HEK293 (cell line): ENCODE data around the gene DNAH6.

Experiments
- CTCF ChIA-PET: fragments of 350-600 bp; formaldehyde crosslinking; extraction: SDS; loops from one replicate; lab custom pipeline; 2021; ENCODE audit warnings: antibody characterized with exemption; lab: Yijun Ruan, JAX
- POLR2A ChIA-PET: fragments of 300-600 bp; formaldehyde crosslinking; extraction: SDS; loops from one replicate; lab custom pipeline; 2020; ENCODE audit warnings: antibody characterized with exemption, inconsistent platforms; lab: Yijun Ruan, JAX
- H3K27ac ChIP-seq: fragments of 200-500 bp; sonication (Bioruptor generic); 2 replicates; pipeline ENCODE4 v1.5.1; 2014; ENCODE audit warnings: low read depth, low read length, control low read depth, inconsistent platforms; ENCODE audit errors: extremely low read depth
- H3K36me3 ChIP-seq, 2 experiments: fragments of 200-500 bp in 1 of 2; sonication (Bioruptor generic) in 1 of 2; 1 replicate in 1 of 2; 2 replicates in 1 of 2; pipeline ENCODE4 v1.5.1; 2014 to 2017; ENCODE audit warnings: inconsistent platforms in 2 of 2, low read length in 2 of 2; ENCODE audit not compliant: control insufficient read depth in 2 of 2, insufficient read depth in 1 of 2
- H3K4me1 ChIP-seq: fragments of 200-500 bp; sonication (Bioruptor generic); 2 replicates; pipeline ENCODE4 v1.5.1; 2014; ENCODE audit warnings: mild to moderate bottlenecking, low read length, inconsistent platforms; ENCODE audit not compliant: control insufficient read depth, insufficient read depth
- H3K4me3 ChIP-seq: 2 replicates; pipeline ENCODE4 v1.5.1; 2011; ENCODE audit warnings: low read depth, mild to moderate bottlenecking, control low read depth, low read length, moderate library complexity
- H3K9me3 ChIP-seq: fragments of 200-500 bp; sonication (Bioruptor generic); 2 replicates; pipeline ENCODE4 v1.5.1; 2014; ENCODE audit warnings: low read depth, low read length, inconsistent platforms; ENCODE audit not compliant: control insufficient read depth, insufficient read depth
- BCL11A ChIP-seq: fragments of 450-650 bp; formaldehyde crosslinking; IDR thresholded peaks from 2 replicates; pipeline ENCODE4 v1.5.1; 2016; ENCODE audit warnings: low read depth, missing biosample characterization, missing genetic modification characterization
- IKZF3 ChIP-seq: fragments of 450-650 bp; IDR thresholded peaks from 2 replicates; pipeline ENCODE4 v1.5.0; 2018; ENCODE audit warnings: missing biosample characterization, mild to moderate bottlenecking, missing genetic modification characterization, moderate library complexity
- OSR2 ChIP-seq: fragments of 450-650 bp; formaldehyde crosslinking; IDR thresholded peaks from 2 replicates; pipeline ENCODE4 v1.5.1; 2016; ENCODE audit warnings: missing biosample characterization, missing genetic modification characterization
- SALL2 ChIP-seq: fragments of 450-650 bp; formaldehyde crosslinking; IDR thresholded peaks from 2 replicates; pipeline ENCODE4 v1.5.0; 2017; ENCODE audit warnings: missing biosample characterization, mild to moderate bottlenecking, missing genetic modification characterization, borderline replicate concordance
- WT1 ChIP-seq: fragments of 450-650 bp; formaldehyde crosslinking; IDR thresholded peaks from 2 replicates; pipeline ENCODE4 v1.5.1; 2016; ENCODE audit warnings: missing biosample characterization, missing genetic modification characterization
- ZBTB17 ChIP-seq: fragments of 450-650 bp; formaldehyde crosslinking; IDR thresholded peaks from 2 replicates; pipeline ENCODE4 v1.5.1; 2016; ENCODE audit warnings: missing biosample characterization, missing genetic modification characterization
- ZNF10 ChIP-seq: fragments of 450-650 bp; formaldehyde crosslinking; IDR thresholded peaks from 2 replicates; pipeline ENCODE4 v1.5.1; 2017; ENCODE audit warnings: missing biosample characterization, missing genetic modification characterization
- ZNF132 ChIP-seq: fragments of 450-650 bp; formaldehyde crosslinking; IDR thresholded peaks from 2 replicates; pipeline ENCODE4 v1.5.1; 2017; ENCODE audit warnings: missing biosample characterization, missing genetic modification characterization, borderline replicate concordance
- ZNF23 ChIP-seq: fragments of 450-650 bp; formaldehyde crosslinking; IDR thresholded peaks from 2 replicates; pipeline ENCODE4 v1.5.1; 2016; ENCODE audit warnings: missing biosample characterization, missing genetic modification characterization, borderline replicate concordance
- ZNF274 ChIP-seq, 2 experiments: fragments of 200-500 bp in 1 of 2; fragments of 450-650 bp in 1 of 2; sonication (Bioruptor generic) in 1 of 2; formaldehyde crosslinking in 1 of 2; IDR thresholded peaks; 2 replicates each; pipeline versions ENCODE4 v1.5.1 to v1.6.1; 2014 to 2016; ENCODE audit warnings: borderline replicate concordance in 1 of 2, inconsistent platforms in 1 of 2, low read length in 1 of 2, missing biosample characterization in 1 of 2, missing genetic modification characterization in 1 of 2
- ZNF311 ChIP-seq: fragments of 450-650 bp; formaldehyde crosslinking; IDR thresholded peaks from 2 replicates; pipeline ENCODE4 v1.5.1; 2017; ENCODE audit warnings: missing biosample characterization, missing genetic modification characterization, borderline replicate concordance
- ZNF670 ChIP-seq: fragments of 450-650 bp; formaldehyde crosslinking; IDR thresholded peaks from 2 replicates; pipeline ENCODE4 v1.5.1; 2016; ENCODE audit warnings: missing biosample characterization, missing genetic modification characterization, low read depth
- TF ChIP-seq, protein P1 (sequence below): IDR thresholded peaks from 2 replicates; pipeline ENCODE4 v1.6.1; 2011; ENCODE audit warnings: mild to moderate bottlenecking, low read depth, low read length, borderline replicate concordance
- TF ChIP-seq, protein P2 (sequence below): fragments of 450-650 bp; formaldehyde crosslinking; IDR thresholded peaks from 2 replicates; pipeline ENCODE4 v1.5.1; 2016; ENCODE audit warnings: missing biosample characterization, missing genetic modification characterization, borderline replicate concordance
- TF ChIP-seq, protein P3 (sequence below): fragments of 450-650 bp; formaldehyde crosslinking; IDR thresholded peaks from 2 replicates; pipeline ENCODE4 v1.5.1; 2016; ENCODE audit warnings: missing biosample characterization, missing genetic modification characterization
- TF ChIP-seq, protein P4 (sequence below): fragments of 450-650 bp; formaldehyde crosslinking; IDR thresholded peaks from 2 replicates; pipeline ENCODE4 v1.5.1; 2016; ENCODE audit warnings: missing biosample characterization, missing genetic modification characterization, low read depth
- TF ChIP-seq, protein P5 (sequence below): fragments of 450-650 bp; formaldehyde crosslinking; IDR thresholded peaks from 2 replicates; pipeline ENCODE4 v1.5.1; 2017; ENCODE audit warnings: missing biosample characterization, missing genetic modification characterization
- TF ChIP-seq, protein P6 (sequence below): fragments of 450-650 bp; formaldehyde crosslinking; IDR thresholded peaks from 2 replicates; pipeline ENCODE4 v1.5.1; 2016; ENCODE audit warnings: missing biosample characterization, missing genetic modification characterization
- TF ChIP-seq, protein P7 (sequence below): fragments of 450-650 bp; formaldehyde crosslinking; IDR thresholded peaks from 2 replicates; pipeline ENCODE4 v1.5.1; 2016; ENCODE audit warnings: missing biosample characterization, missing genetic modification characterization

The DNAH6 gene

DNA sequence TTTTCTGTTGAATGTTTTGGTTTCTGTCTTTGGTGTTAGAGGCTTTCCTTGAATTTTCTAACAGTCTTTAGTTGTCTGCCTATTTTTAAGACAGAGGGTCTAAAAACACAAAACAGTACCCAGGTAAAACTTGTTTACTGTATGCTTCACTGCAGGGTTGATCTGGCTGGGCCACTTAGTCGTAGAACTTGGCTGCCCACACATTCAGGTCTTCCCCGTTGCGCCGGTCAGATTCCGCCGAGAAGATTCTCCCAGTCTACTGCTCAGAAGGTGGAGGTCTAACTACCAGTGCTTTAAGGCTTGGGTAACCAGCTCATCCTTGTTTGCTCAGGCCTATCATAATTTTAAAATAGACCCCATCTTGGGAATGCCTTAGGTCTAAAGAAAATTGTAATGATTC, 24.6 kb upstream of the DNAH6 start (continued):
- TF ChIP-seq BCL11A (tag by site-specific recombination) (no peak), ZNF274 (IDR thresholded peaks at IDR 0.05; ENCODE audit: low read length) (no peak), ZNF274 (tag by site-specific recombination; IDR thresholded peaks at IDR 0.05; ENCODE audit: borderline replicate concordance) (no peak)

DNA sequence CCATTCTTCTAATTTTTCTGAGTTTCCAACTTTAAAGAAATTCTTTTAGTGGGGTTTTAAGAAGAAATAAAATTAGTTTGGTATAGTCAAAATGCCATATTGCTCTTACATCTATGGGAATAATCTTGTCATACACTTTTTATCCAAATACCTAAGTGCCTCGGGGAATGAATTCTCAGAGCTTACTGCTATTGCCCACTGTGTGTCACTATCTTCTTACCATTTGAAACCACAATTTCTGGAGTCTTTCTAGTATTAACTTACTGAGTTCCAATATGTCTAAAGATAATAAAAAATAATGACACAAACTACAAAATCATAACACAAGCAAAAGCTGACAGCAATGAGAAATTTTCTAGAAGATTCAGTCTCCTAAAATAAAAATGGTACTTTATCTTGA, 23.7 kb upstream of the DNAH6 start:
- Histone ChIP-seq H3K36me3 (no peaks in the 10 kb centered on the region), H3K4me1 (no peaks in the 10 kb centered on the region), H3K4me3 (no peak overlapping the region), H3K27ac (no peak overlapping the region), H3K9me3 (no peaks in the 10 kb centered on the region)
- ChIA-PET POLR2A (no interaction called here), CTCF (interaction anchor here (0.6 to 1.2 kb wide), 3 partner anchors 350 to 888 kb away, joined by 3 read pairs; no protein-coding TSS in a partner anchor)
- TF ChIP-seq ZNF10 (tag by site-specific recombination) = no peak
- TF ChIP-seq, protein P1, sequence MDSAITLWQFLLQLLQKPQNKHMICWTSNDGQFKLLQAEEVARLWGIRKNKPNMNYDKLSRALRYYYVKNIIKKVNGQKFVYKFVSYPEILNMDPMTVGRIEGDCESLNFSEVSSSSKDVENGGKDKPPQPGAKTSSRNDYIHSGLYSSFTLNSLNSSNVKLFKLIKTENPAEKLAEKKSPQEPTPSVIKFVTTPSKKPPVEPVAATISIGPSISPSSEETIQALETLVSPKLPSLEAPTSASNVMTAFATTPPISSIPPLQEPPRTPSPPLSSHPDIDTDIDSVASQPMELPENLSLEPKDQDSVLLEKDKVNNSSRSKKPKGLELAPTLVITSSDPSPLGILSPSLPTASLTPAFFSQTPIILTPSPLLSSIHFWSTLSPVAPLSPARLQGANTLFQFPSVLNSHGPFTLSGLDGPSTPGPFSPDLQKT = no peak
- TF ChIP-seq IKZF3 (tag by site-specific recombination) = no peak
- TF ChIP-seq OSR2 (tag by site-specific recombination) = no peak
- TF ChIP-seq SALL2 (tag by site-specific recombination) = no peak
- TF ChIP-seq, protein P2, sequence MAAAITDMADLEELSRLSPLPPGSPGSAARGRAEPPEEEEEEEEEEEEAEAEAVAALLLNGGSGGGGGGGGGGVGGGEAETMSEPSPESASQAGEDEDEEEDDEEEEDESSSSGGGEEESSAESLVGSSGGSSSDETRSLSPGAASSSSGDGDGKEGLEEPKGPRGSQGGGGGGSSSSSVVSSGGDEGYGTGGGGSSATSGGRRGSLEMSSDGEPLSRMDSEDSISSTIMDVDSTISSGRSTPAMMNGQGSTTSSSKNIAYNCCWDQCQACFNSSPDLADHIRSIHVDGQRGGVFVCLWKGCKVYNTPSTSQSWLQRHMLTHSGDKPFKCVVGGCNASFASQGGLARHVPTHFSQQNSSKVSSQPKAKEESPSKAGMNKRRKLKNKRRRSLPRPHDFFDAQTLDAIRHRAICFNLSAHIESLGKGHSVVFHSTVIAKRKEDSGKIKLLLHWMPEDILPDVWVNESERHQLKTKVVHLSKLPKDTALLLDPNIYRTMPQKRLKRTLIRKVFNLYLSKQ (tag by site-specific recombination) = no peak
- TF ChIP-seq, protein P3, sequence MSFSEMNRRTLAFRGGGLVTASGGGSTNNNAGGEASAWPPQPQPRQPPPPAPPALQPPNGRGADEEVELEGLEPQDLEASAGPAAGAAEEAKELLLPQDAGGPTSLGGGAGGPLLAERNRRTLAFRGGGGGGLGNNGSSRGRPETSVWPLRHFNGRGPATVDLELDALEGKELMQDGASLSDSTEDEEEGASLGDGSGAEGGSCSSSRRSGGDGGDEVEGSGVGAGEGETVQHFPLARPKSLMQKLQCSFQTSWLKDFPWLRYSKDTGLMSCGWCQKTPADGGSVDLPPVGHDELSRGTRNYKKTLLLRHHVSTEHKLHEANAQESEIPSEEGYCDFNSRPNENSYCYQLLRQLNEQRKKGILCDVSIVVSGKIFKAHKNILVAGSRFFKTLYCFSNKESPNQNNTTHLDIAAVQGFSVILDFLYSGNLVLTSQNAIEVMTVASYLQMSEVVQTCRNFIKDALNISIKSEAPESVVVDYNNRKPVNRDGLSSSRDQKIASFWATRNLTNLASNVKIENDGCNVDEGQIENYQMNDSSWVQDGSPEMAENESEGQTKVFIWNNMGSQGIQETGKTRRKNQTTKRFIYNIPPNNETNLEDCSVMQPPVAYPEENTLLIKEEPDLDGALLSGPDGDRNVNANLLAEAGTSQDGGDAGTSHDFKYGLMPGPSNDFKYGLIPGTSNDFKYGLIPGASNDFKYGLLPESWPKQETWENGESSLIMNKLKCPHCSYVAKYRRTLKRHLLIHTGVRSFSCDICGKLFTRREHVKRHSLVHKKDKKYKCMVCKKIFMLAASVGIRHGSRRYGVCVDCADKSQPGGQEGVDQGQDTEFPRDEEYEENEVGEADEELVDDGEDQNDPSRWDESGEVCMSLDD (tag by site-specific recombination) = no peak
- TF ChIP-seq ZNF23 (tag by site-specific recombination) = no peak
- no peak for TF ChIP-seq ZNF132 (tag by site-specific recombination)
- TF ChIP-seq, protein P4, sequence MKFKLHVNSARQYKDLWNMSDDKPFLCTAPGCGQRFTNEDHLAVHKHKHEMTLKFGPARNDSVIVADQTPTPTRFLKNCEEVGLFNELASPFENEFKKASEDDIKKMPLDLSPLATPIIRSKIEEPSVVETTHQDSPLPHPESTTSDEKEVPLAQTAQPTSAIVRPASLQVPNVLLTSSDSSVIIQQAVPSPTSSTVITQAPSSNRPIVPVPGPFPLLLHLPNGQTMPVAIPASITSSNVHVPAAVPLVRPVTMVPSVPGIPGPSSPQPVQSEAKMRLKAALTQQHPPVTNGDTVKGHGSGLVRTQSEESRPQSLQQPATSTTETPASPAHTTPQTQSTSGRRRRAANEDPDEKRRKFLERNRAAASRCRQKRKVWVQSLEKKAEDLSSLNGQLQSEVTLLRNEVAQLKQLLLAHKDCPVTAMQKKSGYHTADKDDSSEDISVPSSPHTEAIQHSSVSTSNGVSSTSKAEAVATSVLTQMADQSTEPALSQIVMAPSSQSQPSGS (tag by site-specific recombination) = no peak
- TF ChIP-seq, protein P5, sequence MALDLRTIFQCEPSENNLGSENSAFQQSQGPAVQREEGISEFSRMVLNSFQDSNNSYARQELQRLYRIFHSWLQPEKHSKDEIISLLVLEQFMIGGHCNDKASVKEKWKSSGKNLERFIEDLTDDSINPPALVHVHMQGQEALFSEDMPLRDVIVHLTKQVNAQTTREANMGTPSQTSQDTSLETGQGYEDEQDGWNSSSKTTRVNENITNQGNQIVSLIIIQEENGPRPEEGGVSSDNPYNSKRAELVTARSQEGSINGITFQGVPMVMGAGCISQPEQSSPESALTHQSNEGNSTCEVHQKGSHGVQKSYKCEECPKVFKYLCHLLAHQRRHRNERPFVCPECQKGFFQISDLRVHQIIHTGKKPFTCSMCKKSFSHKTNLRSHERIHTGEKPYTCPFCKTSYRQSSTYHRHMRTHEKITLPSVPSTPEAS = no peak
- TF ChIP-seq WT1 (tag by site-specific recombination) = no peak
- TF ChIP-seq ZNF670 (tag by site-specific recombination) = no peak
- TF ChIP-seq ZNF311 (tag by site-specific recombination) = no peak
- TF ChIP-seq, protein P6, sequence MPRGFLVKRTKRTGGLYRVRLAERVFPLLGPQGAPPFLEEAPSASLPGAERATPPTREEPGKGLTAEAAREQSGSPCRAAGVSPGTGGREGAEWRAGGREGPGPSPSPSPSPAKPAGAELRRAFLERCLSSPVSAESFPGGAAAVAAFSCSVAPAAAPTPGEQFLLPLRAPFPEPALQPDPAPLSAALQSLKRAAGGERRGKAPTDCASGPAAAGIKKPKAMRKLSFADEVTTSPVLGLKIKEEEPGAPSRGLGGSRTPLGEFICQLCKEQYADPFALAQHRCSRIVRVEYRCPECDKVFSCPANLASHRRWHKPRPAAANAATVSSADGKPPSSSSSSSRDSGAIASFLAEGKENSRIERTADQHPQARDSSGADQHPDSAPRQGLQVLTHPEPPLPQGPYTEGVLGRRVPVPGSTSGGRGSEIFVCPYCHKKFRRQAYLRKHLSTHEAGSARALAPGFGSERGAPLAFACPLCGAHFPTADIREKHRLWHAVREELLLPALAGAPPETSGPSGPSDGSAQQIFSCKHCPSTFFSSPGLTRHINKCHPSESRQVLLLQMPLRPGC (tag by site-specific recombination) = no peak
- TF ChIP-seq ZBTB17 (tag by site-specific recombination) = no peak
- TF ChIP-seq, protein P7, sequence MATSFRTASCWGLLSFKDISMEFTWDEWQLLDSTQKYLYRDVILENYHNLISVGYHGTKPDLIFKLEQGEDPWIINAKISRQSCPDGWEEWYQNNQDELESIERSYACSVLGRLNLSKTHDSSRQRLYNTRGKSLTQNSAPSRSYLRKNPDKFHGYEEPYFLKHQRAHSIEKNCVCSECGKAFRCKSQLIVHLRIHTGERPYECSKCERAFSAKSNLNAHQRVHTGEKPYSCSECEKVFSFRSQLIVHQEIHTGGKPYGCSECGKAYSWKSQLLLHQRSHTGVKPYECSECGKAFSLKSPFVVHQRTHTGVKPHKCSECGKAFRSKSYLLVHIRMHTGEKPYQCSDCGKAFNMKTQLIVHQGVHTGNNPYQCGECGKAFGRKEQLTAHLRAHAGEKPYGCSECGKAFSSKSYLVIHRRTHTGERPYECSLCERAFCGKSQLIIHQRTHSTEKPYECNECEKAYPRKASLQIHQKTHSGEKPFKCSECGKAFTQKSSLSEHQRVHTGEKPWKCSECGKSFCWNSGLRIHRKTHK (tag by site-specific recombination) = no peak
